HG03565 (cell line): ENCODE data around the gene SSBP1.
"Not testable (repeated sequence)": the region's sequence is repeated elsewhere in the genome, so short reads cannot be mapped to it uniquely, and the experiment has no call there.

Experiments
- ATAC-seq: cut with Tn5 transposase; IDR thresholded peaks from one replicate; pipeline ENCODE4 v1.9.1; 2021; ENCODE audit warnings: mild to moderate bottlenecking, moderate library complexity; ENCODE audit not compliant: unreplicated experiment

SSBP1 gene

GRCh38 chr7:141763797-141764196, 25.6 kb downstream of the SSBP1 start, which contains the start of gene TAS2R3:
TAS2R3 (plus strand) TSS chr7:141764097; CDS start chr7:141764159, 62 bp downstream.
- no peak for ATAC-seq

- not testable (repeated sequence) for ATAC-seq
Observed at GRCh38 chr7:141770083-141770583, 32.0 kb downstream of the SSBP1 start.

- no peak for ATAC-seq
Observed at GRCh38 chr7:141776374-141776773, 38.2 kb downstream of the SSBP1 start, which contains the start of gene TAS2R4. TAS2R4 (plus strand) TSS chr7:141776674; CDS start chr7:141778489, 1,815 bp downstream.

- ATAC-seq: peak; percentile 87
Observed at GRCh38 chr7:141785706-141786552, 47.8 kb downstream of the SSBP1 start.

GRCh38 chr7:141788296-141788695, 50.1 kb downstream of the SSBP1 start:
- no peak for ATAC-seq

- ATAC-seq: no peak
Observed at GRCh38 chr7:141789917-141790316, 51.8 kb downstream of the SSBP1 start, which contains the start of gene TAS2R5. TAS2R5 (plus strand) TSS chr7:141790217; CDS start chr7:141790362, 145 bp downstream.

- no peak for ATAC-seq
Observed at GRCh38 chr7:141792526-141792925, 54.4 kb downstream of the SSBP1 start.
